CD8-positive, alpha-beta memory T cell (primary cell): Measurements from ENCODE around the gene SORCS1. TPM values are rescaled to one million over a fixed set of nuclear protein-coding genes. Genes with fewer than 3 reads are reported as not detected.
A peak's percentile ranks its signal among the peaks of the same experiment; 100 is the strongest.

Source experiments
- CTCF ChIA-PET: fragments of 350-600 bp; sonication (Branson Sonifier 250); formaldehyde crosslinking; loops from one replicate; lab custom pipeline; 2021; ENCODE audit warnings: antibody characterized with exemption; lab: Charles Lee
- POLR2A ChIA-PET: fragments of 350-600 bp; sonication (Branson Sonifier 250); formaldehyde crosslinking; loops from one replicate; lab custom pipeline; 2021; ENCODE audit warnings: antibody characterized with exemption; lab: Charles Lee
- DNase-seq, 5 donors: peaks; one replicate each; pipeline versions ENCODE4 v3.0.0 to v3.0.0-alpha.2; 2020 to 2022; ENCODE audit warnings: mixed read lengths in 1 of 5
- H3K27ac ChIP-seq: one replicate; pipeline ENCODE4 v1.7.0; 2013; ENCODE audit warnings: low read depth, mild to moderate bottlenecking, low read length, moderate library complexity
- H3K27me3 ChIP-seq: 2 replicates; pipeline ENCODE4 v1.7.0; 2013; ENCODE audit warnings: low read length, mild to moderate bottlenecking; ENCODE audit not compliant: insufficient read depth, poor library complexity, severe bottlenecking
- H3K36me3 ChIP-seq: 2 replicates; pipeline ENCODE4 v1.7.0; 2013; ENCODE audit warnings: mild to moderate bottlenecking, low read length, moderate library complexity; ENCODE audit not compliant: insufficient read depth
- H3K4me1 ChIP-seq: 2 replicates; pipeline ENCODE4 v1.7.0; 2013; ENCODE audit warnings: mild to moderate bottlenecking, low read length, moderate library complexity; ENCODE audit not compliant: insufficient read depth
- H3K4me3 ChIP-seq: 2 replicates; pipeline ENCODE4 v1.7.0; 2013; ENCODE audit warnings: mild to moderate bottlenecking, low read length
- H3K9me3 ChIP-seq: 2 replicates; pipeline ENCODE4 v1.7.0; 2013; ENCODE audit warnings: mild to moderate bottlenecking, low read length
- H3K27ac Mint-ChIP-seq, 8 donors: one replicate each; pipeline ENCODE4 v1.8.0; 2020 to 2021; ENCODE audit warnings: mixed read lengths in 8 of 8, mild to moderate bottlenecking in 6 of 8, inconsistent platforms in 3 of 8, moderate library complexity in 3 of 8
- H3K27me3 Mint-ChIP-seq, 2 donors: one replicate each; pipeline ENCODE4 v1.8.0; 2020 to 2021; ENCODE audit warnings: mixed read lengths in 2 of 2, mild to moderate bottlenecking in 1 of 2, moderate library complexity in 1 of 2
- H3K36me3 Mint-ChIP-seq, 3 donors: one replicate each; pipeline ENCODE4 v1.8.0; 2020 to 2021; ENCODE audit warnings: mixed read lengths in 3 of 3, inconsistent platforms in 1 of 3, mild to moderate bottlenecking in 1 of 3
- H3K4me1 Mint-ChIP-seq, 3 donors: one replicate each; pipeline ENCODE4 v1.8.0; 2020 to 2021; ENCODE audit warnings: mixed read lengths in 3 of 3, inconsistent platforms in 1 of 3, mild to moderate bottlenecking in 1 of 3
- H3K4me3 Mint-ChIP-seq, 7 donors: one replicate each; pipeline ENCODE4 v1.8.0; 2020 to 2021; ENCODE audit warnings: mixed read lengths in 7 of 7, mild to moderate bottlenecking in 6 of 7, moderate library complexity in 4 of 7, inconsistent platforms in 2 of 7
- H3K9me3 Mint-ChIP-seq, 5 donors: one replicate each; pipeline ENCODE4 v1.8.0; 2020 to 2022; ENCODE audit warnings: mixed read lengths in 5 of 5, mild to moderate bottlenecking in 3 of 5, moderate library complexity in 2 of 5, inconsistent platforms in 1 of 5
- polyA plus RNA-seq: library from polyadenylated mRNA; unstranded; fragments of 300-500 nt; fragmentation: Illumina TruSeq; gene quantifications from one replicate; pipeline ENCODE4 v1.2.3, GENCODE V29; 2021
- total RNA-seq, 2 experiments: library from RNA; stranded (reverse); gene quantifications; one replicate each; pipeline ENCODE4 v1.2.3, GENCODE V29; 2021

The SORCS1 gene
- total and polyA plus RNA-seq, 3 experiments from 2014 or later = not detected

DNA sequence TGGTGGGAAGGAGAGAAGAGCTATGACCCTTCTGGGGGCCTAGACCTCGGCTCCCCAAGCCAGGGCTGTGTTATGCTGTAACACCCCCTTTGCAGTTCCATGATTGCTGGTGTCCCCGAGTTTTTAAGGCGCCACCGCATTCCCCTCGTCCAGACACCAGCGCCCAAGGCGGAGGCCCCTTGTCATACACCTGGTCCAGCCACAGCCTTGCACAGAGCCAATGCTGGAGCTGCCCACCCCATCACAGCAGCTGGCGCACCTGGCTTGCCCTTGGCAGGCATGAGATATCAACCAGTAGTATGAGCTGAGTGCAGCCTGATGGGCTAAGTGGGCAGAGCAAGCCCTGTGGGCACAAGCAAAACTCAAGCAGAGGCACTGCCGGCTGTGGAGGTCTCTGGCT lies 209.4 kb downstream of the SORCS1 start:
- no peaks in the 10 kb centered on the region for H3K36me3 Mint-ChIP-seq
- H3K27ac Mint-ChIP-seq = no peak overlapping the region
- no peak for DNase-seq
- Histone ChIP-seq H3K27me3 (no peaks in the 10 kb centered on the region), H3K27ac (no peak overlapping the region), H3K4me3 (no peak overlapping the region), H3K4me1 (no peaks in the 10 kb centered on the region), H3K9me3 (no peaks in the 10 kb centered on the region), H3K36me3 (no peaks in the 10 kb centered on the region)
- H3K4me3 Mint-ChIP-seq = no peak overlapping the region
- H3K9me3 Mint-ChIP-seq = peaks cover 1 to 10% (median 5%) of the 10 kb centered on the region in 5 donors
- ChIA-PET CTCF (no interaction called here), POLR2A (no interaction called here)
- peaks cover 0 to 3% of the 10 kb centered on the region in 2 donors for H3K27me3 Mint-ChIP-seq
- no peaks in the 10 kb centered on the region for H3K4me1 Mint-ChIP-seq

DNA sequence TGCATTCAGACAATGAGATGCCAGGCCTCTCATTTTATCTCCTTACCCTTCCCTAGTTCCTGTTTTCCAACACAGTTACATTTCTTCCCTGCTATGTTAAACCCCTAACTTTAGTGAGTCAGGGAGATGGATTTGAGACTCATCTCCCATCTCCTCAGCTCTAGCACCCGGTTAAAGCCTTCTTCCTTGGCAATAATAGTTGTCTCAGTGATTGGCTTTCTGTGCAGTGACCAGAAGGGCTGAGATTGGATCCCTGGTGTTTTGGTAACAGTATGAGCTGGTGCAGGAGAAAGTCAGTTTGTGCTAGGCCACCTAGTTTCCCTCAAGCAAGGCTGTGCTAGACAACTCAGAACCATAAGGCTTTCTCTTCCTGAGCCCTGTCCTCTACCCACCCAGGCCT lies 212.5 kb downstream of the SORCS1 start:
- H3K27ac Mint-ChIP-seq = no peak overlapping the region
- POLR2A ChIA-PET = no interaction called here

DNA sequence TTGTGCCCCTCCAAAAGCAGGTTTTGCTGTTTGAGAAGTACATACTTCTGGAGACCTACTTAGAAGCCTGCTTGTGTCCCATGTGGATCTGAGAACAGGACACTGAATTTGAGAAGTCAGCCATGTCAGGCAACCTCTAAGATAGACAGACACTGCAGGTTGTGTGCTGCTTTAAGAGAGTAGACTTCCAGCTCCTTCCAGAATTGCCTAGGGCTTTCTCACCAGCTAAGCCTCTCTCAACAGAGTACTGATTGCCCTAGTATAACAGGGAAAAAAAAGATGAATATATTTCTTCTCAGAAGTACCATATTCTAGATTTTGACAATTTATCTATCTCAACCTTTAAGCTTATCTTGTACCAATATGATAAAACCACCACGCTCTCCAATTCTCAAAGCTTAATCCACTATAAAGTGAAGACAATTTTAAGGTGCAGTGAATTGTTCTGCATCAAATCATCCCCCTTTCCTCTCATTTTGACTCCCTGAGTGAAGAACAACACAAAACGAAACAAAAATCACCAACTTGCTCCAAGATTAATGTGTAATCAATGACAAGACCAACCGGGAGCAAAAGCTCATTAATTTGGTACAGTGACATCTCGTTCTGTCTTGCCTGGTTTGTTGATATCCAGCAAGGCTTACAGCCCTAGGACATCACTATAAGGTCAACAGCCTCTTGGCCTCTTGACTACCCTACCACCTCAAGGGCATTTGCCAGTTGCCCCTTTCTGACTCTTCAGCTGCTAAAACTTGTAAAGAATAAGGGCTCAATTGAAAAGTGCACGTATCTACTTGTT lies 214.6 kb downstream of the SORCS1 start:
- no peaks in the 10 kb centered on the region for H3K9me3 ChIP-seq
- H3K4me1 ChIP-seq = no peaks in the 10 kb centered on the region
- H3K9me3 Mint-ChIP-seq = peaks cover 0 to 13% (median 3%) of the 10 kb centered on the region in 5 donors
- H3K27ac ChIP-seq = no peak overlapping the region
- H3K36me3 Mint-ChIP-seq = no peaks in the 10 kb centered on the region
- ChIA-PET POLR2A (no interaction called here), CTCF (no interaction called here)
- H3K27ac Mint-ChIP-seq = peak overlapping the region in 1 of 8 donors; percentile 49
- H3K36me3 ChIP-seq = no peaks in the 10 kb centered on the region
- no peaks in the 10 kb centered on the region for H3K27me3 ChIP-seq
- H3K4me3 Mint-ChIP-seq = peak overlapping the region in 1 of 7 donors; percentile 15
- no peaks in the 10 kb centered on the region for H3K4me1 Mint-ChIP-seq
- no peak overlapping the region for H3K4me3 ChIP-seq
- no peaks in the 10 kb centered on the region for H3K27me3 Mint-ChIP-seq
- DNase-seq = no peak

More for the DNA sequence above, 212.5 kb downstream of the SORCS1 start:
- H3K27me3 ChIP-seq = no peaks in the 10 kb centered on the region
- peaks cover 0 to 13% (median 5%) of the 10 kb centered on the region in 5 donors for H3K9me3 Mint-ChIP-seq
- DNase-seq = no peak
- H3K9me3 ChIP-seq = no peaks in the 10 kb centered on the region
- CTCF ChIA-PET = no interaction called here
- no peak overlapping the region for H3K27ac ChIP-seq
- H3K36me3 ChIP-seq = no peaks in the 10 kb centered on the region
- no peaks in the 10 kb centered on the region for H3K4me1 ChIP-seq
- no peaks in the 10 kb centered on the region for H3K4me1 Mint-ChIP-seq
- no peak overlapping the region for H3K4me3 ChIP-seq
- no peak overlapping the region for H3K4me3 Mint-ChIP-seq
- peaks cover 0 to 2% of the 10 kb centered on the region in 2 donors for H3K27me3 Mint-ChIP-seq
- no peaks in the 10 kb centered on the region for H3K36me3 Mint-ChIP-seq

DNA sequence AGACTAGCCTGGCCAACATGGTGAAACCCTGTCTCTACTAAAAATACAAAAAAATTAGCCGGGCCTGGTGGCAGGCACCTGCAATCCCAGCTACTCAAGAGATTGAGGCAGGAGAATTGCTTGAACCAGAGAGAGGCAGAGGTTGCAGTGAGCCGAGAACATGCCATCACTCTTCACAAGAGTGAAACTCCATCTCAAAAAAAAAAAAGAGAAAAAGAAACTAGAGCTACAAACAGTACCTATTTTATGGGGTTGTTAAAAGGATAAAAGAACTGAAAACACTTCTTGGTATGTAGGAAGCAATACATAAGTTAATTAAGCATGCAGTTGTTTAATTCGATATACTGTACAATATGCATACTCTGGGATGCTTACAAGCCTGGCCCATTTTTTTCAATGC lies 216.9 kb downstream of the SORCS1 start:
- Histone ChIP-seq H3K36me3 (no peaks in the 10 kb centered on the region), H3K27ac (no peak overlapping the region), H3K27me3 (no peaks in the 10 kb centered on the region), H3K4me3 (no peak overlapping the region), H3K9me3 (no peaks in the 10 kb centered on the region), H3K4me1 (no peaks in the 10 kb centered on the region)
- H3K27me3 Mint-ChIP-seq = no peaks in the 10 kb centered on the region
- DNase-seq = no peak
- CTCF ChIA-PET = no interaction called here
- H3K9me3 Mint-ChIP-seq = peaks cover 0 to 10% (median 3%) of the 10 kb centered on the region in 5 donors
- POLR2A ChIA-PET = no interaction called here
- H3K36me3 Mint-ChIP-seq = no peaks in the 10 kb centered on the region
- H3K27ac Mint-ChIP-seq = no peak overlapping the region
- H3K4me3 Mint-ChIP-seq = no peak overlapping the region
- H3K4me1 Mint-ChIP-seq = no peaks in the 10 kb centered on the region

DNA sequence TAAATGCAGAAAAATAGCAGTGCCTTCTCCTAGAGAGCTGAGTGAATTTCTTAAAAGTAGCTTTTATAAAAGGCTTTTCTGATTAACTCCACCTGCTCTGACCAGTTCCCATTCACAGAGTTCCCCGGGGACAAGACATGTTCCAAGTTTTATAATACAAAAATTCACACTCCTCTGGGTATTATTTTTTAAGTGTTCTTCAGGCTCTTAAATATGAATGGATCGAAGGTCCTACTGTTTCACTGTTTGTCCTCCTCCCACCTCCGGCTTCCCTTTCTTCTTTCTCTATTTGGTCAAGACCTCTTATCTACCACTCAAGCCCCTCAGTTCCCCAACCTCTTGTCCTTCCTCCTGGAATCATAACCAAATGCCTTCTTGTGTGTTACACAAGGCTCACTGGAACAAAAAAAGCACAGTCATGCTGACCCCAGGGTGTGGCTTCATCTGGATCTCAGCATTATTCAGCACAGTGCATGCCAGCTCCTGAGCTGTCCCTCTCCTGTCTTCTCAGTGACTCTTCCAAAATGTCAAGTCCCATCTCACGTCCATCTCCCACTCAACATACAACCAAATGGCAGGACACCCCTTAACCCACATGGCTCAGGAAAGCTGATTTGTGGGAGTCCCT lies 222.4 kb downstream of the SORCS1 start:
- Histone ChIP-seq H3K4me3 (no peak overlapping the region), H3K4me1 (no peaks in the 10 kb centered on the region), H3K27ac (peak overlapping the region; percentile 22), H3K9me3 (no peaks in the 10 kb centered on the region), H3K36me3 (no peaks in the 10 kb centered on the region), H3K27me3 (no peaks in the 10 kb centered on the region)
- peaks cover 0 to 1% (median 0%) of the 10 kb centered on the region in 3 donors for H3K36me3 Mint-ChIP-seq
- H3K4me3 Mint-ChIP-seq = no peak overlapping the region
- ChIA-PET CTCF (no interaction called here), POLR2A (no interaction called here)
- H3K27me3 Mint-ChIP-seq = no peaks in the 10 kb centered on the region
- peaks cover 0 to 14% (median 3%) of the 10 kb centered on the region in 5 donors for H3K9me3 Mint-ChIP-seq
- no peak for DNase-seq
- no peaks in the 10 kb centered on the region for H3K4me1 Mint-ChIP-seq
- no peak overlapping the region for H3K27ac Mint-ChIP-seq

DNA sequence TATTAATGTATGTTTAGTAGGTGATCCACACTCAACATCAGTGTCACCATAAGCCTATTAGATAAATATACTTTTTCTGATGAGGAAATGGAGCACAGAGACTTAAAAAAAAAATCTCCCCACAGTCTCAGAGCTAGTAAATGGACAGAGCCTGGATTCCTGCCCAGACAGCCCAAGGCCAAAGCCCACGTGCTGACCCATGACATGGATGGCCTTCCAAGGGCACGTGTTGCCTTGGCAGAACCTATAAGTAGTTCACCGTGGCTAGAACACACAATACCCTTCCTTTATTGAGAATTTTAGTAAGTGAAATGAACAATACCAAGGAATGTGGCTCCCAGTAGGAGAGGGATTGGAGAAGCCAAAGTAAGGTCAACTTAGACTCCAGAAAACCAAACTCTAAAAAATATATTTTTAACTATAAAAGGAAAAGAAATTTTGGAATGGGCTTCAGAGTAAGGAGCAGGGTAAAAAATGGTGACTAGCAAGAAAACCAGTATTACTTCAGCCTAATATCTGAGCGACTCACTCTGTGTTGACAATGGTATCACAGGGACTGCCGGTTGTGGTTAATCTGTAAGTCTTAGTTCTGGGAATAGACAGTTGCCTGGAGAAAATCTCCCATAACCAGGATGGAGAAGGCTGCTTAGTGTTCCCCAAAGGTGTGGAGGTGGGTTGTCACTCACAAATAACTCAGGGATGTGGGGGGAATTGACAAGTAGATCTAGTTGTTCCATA lies 223.0 kb downstream of the SORCS1 start:
- no peak overlapping the region for H3K4me3 ChIP-seq
- H3K4me3 Mint-ChIP-seq = no peak overlapping the region
- H3K27ac Mint-ChIP-seq = no peak overlapping the region
- ChIA-PET POLR2A (no interaction called here), CTCF (no interaction called here)
- no peak overlapping the region for H3K27ac ChIP-seq
- peaks cover 0 to 1% (median 0%) of the 10 kb centered on the region in 3 donors for H3K36me3 Mint-ChIP-seq
- H3K9me3 Mint-ChIP-seq = peaks cover 2 to 14% (median 3%) of the 10 kb centered on the region in 5 donors
- no peaks in the 10 kb centered on the region for H3K27me3 Mint-ChIP-seq
- H3K4me1 Mint-ChIP-seq = no peaks in the 10 kb centered on the region
- H3K27me3 ChIP-seq = no peaks in the 10 kb centered on the region
- H3K9me3 ChIP-seq = no peaks in the 10 kb centered on the region
- H3K36me3 ChIP-seq = no peaks in the 10 kb centered on the region
- H3K4me1 ChIP-seq = no peaks in the 10 kb centered on the region
- no peak for DNase-seq

DNA sequence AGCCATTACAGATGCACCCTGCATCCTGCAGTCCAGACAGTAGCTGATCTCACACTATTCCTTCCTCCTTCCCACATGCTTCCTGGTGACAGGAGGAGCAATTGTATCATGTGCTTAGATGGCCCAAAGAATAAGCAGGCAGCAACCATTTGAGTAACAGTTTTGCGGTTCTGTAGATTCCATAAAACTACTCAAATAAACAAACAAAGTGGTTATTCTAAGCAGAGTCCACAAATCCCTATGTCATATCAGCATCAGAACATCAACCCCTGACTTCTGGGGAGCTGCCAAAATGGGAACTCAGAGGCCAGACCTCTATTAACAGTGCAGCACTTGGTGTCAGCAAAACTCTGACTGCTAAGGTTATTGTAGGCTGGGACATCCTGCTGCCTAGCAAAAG lies 226.0 kb downstream of the SORCS1 start:
- ChIA-PET POLR2A (no interaction called here), CTCF (no interaction called here)
- H3K27ac ChIP-seq = no peak overlapping the region
- peaks cover 0 to 1% (median 0%) of the 10 kb centered on the region in 3 donors for H3K36me3 Mint-ChIP-seq
- no peak for DNase-seq
- H3K9me3 Mint-ChIP-seq = peaks cover 2 to 18% (median 6%) of the 10 kb centered on the region in 5 donors
- no peaks in the 10 kb centered on the region for H3K27me3 Mint-ChIP-seq
- no peaks in the 10 kb centered on the region for H3K36me3 ChIP-seq
- H3K27me3 ChIP-seq = no peaks in the 10 kb centered on the region
- H3K27ac Mint-ChIP-seq = no peak overlapping the region
- H3K4me3 ChIP-seq = no peak overlapping the region
- H3K4me1 ChIP-seq = no peaks in the 10 kb centered on the region
- H3K9me3 ChIP-seq = no peaks in the 10 kb centered on the region
- no peaks in the 10 kb centered on the region for H3K4me1 Mint-ChIP-seq
- H3K4me3 Mint-ChIP-seq = no peak overlapping the region

DNA sequence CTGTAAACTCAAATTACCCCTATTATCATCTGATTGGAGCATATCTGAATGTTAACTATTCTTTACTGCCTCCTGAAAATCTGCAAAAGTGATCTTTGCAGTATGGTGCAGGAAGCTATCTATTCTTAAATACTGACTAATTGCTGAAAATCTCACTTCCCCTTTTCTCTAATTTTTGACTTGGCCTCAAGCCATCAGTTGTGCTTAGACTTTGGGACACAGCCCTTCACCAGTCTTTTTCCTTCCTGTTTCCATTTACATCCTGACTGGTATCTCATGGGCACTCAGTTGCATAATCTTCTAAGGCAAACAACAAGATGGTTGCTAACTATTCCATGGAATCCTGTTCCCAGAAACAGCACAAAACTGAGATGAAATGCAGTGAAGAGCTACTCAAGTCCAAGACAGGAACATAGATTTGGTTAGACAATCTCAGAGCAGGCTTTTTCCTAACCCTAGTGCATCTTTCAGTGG lies 228.5 kb downstream of the SORCS1 start:
- Histone ChIP-seq H3K4me1 (no peaks in the 10 kb centered on the region), H3K27me3 (no peaks in the 10 kb centered on the region), H3K36me3 (no peaks in the 10 kb centered on the region), H3K27ac (no peak overlapping the region), H3K4me3 (no peak overlapping the region), H3K9me3 (no peaks in the 10 kb centered on the region)
- Mint-ChIP-seq H3K4me1 (no peaks in the 10 kb centered on the region), H3K36me3 (peaks cover 0 to 1% (median 0%) of the 10 kb centered on the region in 3 donors), H3K4me3 (no peak overlapping the region), H3K27ac (no peak overlapping the region), H3K27me3 (no peaks in the 10 kb centered on the region), H3K9me3 (peaks cover 2 to 18% (median 8%) of the 10 kb centered on the region in 5 donors)
- ChIA-PET CTCF (no interaction called here), POLR2A (no interaction called here)
- DNase-seq = no peak
